ENCODE data around the gene GPX6. TPM values are rescaled to one million over a fixed set of nuclear protein-coding genes. Genes with fewer than 3 reads are reported as not detected.
"Not testable (repeated sequence)": the region's sequence is repeated elsewhere in the genome, so short reads cannot be mapped to it uniquely, and the experiment has no call there.

GPX6 gene
- total RNA-seq, 3 donors from 2014 or later = not detected

- peaks cover 0 to 31% of the 10 kb centered on the region in 2 donors for H3K27me3 ChIP-seq
- no peaks in the 10 kb centered on the region for H3K4me1 ChIP-seq
- intact Hi-C loops (cut with DNase I; ENCODE audit: low total_unique reads) = no loop called here
- no peak overlapping the region for H3K4me3 ChIP-seq
- TF ChIP-seq CTCF (IDR thresholded peaks at IDR 0.05) (no peak), POLR2AphosphoS5 (IDR thresholded peaks at IDR 0.05) (no peak), POLR2A (IDR thresholded peaks at IDR 0.05) (no peak)
- H3K27ac ChIP-seq = no peak overlapping the region
- no peaks in the 10 kb centered on the region for H3K36me3 ChIP-seq
- DNase-seq (ENCODE audit: low spot score in 2 of 2) = no peak
- H3K9me3 ChIP-seq = no peaks in the 10 kb centered on the region
These were observed 7.6 kb upstream of the GPX6 start for GRCh38 chr6:28523241-28523622.

- H3K27ac ChIP-seq = no peak overlapping the region
- H3K9me3 ChIP-seq = no peaks in the 10 kb centered on the region
- H3K4me3 ChIP-seq = no peak overlapping the region
- H3K27me3 ChIP-seq = peaks cover 0 to 31% of the 10 kb centered on the region in 2 donors
- DNase-seq (ENCODE audit: low spot score in 2 of 2) = no peak
- no peaks in the 10 kb centered on the region for H3K36me3 ChIP-seq
- no peaks in the 10 kb centered on the region for H3K4me1 ChIP-seq
- intact Hi-C loops (cut with DNase I; ENCODE audit: low total_unique reads) = no loop called here
- TF ChIP-seq POLR2A (IDR thresholded peaks at IDR 0.05) (no peak), POLR2AphosphoS5 (IDR thresholded peaks at IDR 0.05) (no peak), CTCF (IDR thresholded peaks at IDR 0.05) (no peak)
These were observed 7.1 kb upstream of the GPX6 start for GRCh38 chr6:28522594-28523240.

GRCh38 chr6:28517964-28518363 lies 2.4 kb upstream of the GPX6 start:
- H3K36me3 ChIP-seq = no peaks in the 10 kb centered on the region
- peaks cover 0 to 20% of the 10 kb centered on the region in 2 donors for H3K27me3 ChIP-seq
- no peak overlapping the region for H3K27ac ChIP-seq
- no peaks in the 10 kb centered on the region for H3K9me3 ChIP-seq
- H3K4me3 ChIP-seq = no peak overlapping the region
- no peak for DNase-seq (ENCODE audit: low spot score in 2 of 2)
- no peaks in the 10 kb centered on the region for H3K4me1 ChIP-seq
- no peak for TF ChIP-seq POLR2AphosphoS5 (IDR thresholded peaks at IDR 0.05)
- no peak for TF ChIP-seq CTCF (IDR thresholded peaks at IDR 0.05)
- no peak for TF ChIP-seq POLR2A (IDR thresholded peaks at IDR 0.05)
- intact Hi-C loops (cut with DNase I; ENCODE audit: low total_unique reads) = no loop called here

GRCh38 chr6:28512387-28512786 lies 3.2 kb downstream of the GPX6 start:
- H3K27ac ChIP-seq; H3K4me3 ChIP-seq; intact Hi-C loops (cut with DNase I; ENCODE audit: low total_unique reads); H3K4me1 ChIP-seq; DNase-seq (ENCODE audit: low spot score in 2 of 2); H3K9me3 ChIP-seq; H3K36me3 ChIP-seq: not testable (repeated sequence)
- peaks cover 0 to 20% of the 10 kb centered on the region in 2 donors for H3K27me3 ChIP-seq

- TF ChIP-seq POLR2AphosphoS5 (IDR thresholded peaks at IDR 0.05) (no peak), CTCF (IDR thresholded peaks at IDR 0.05) (no peak), POLR2A (IDR thresholded peaks at IDR 0.05) (no peak)
These were observed 3.8 kb downstream of the GPX6 start for GRCh38 chr6:28511628-28512300.

More at GRCh38 chr6:28511628-28512300, 3.8 kb downstream of the GPX6 start:
- intact Hi-C loops (cut with DNase I; ENCODE audit: low total_unique reads) = no loop called here
- no peak for DNase-seq (ENCODE audit: low spot score in 2 of 2)
- no peak overlapping the region for H3K27ac ChIP-seq
- H3K9me3 ChIP-seq = peaks cover 0 to 4% of the 10 kb centered on the region in 2 donors
- peaks cover 0 to 20% of the 10 kb centered on the region in 2 donors for H3K27me3 ChIP-seq
- H3K4me1 ChIP-seq = no peaks in the 10 kb centered on the region
- H3K4me3 ChIP-seq = no peak overlapping the region
- no peaks in the 10 kb centered on the region for H3K36me3 ChIP-seq

All from breast epithelium (tissue), 4 donors.